HCT116 (cell line): Measurements from ENCODE around the gene ESPL1. TPM values are rescaled to one million over a fixed set of nuclear protein-coding genes. Genes with fewer than 3 reads are reported as not detected.
A peak's percentile ranks its signal among the peaks of the same experiment; 100 is the strongest.

Experiments
- ATAC-seq: fragments of 200-7000 bp; cut with Tn5 transposase; 2 replicates; pipeline ENCODE4 v1.9.1; 2020; ENCODE audit warnings: mild to moderate bottlenecking, moderate library complexity
- BruUV-seq: library from RNA; stranded (reverse); fragments of 400-500 nt; replicated peaks from 2 replicates; lab custom pipeline; 2021; lab: Mats Ljungman, UMichigan
- CTCF ChIA-PET: fragments of 300-600 bp; sonication (Branson Sonifier 250); formaldehyde crosslinking; loops from one replicate; lab custom pipeline; 2021; ENCODE audit warnings: antibody characterized with exemption; lab: Charles Lee
- POLR2A ChIA-PET: fragments of 300-600, 350-600 bp; sonication (Branson Sonifier 250); formaldehyde crosslinking; loops from one replicate; lab custom pipeline; 2021; ENCODE audit warnings: antibody characterized with exemption; lab: Charles Lee
- RAD21 ChIA-PET, 2 experiments: fragments of 300-600 bp; sonication (Branson Sonifier 250); formaldehyde crosslinking; loops; one replicate each; lab custom pipeline; 2023; ENCODE audit warnings: low total read pairs in 2 of 2; ENCODE audit not compliant: uncharacterized antibody in 2 of 2, unreplicated experiment in 2 of 2, low non-redundant PET in 1 of 2; lab: Charles Lee
- DNase-seq: peaks from one replicate; pipeline ENCODE4 v3.0.0-alpha.2; 2010; ENCODE audit warnings: low read depth, low spot score
- H2AFZ ChIP-seq: fragments of 200-600 bp; shearing (Covaris generic), sonication (generic); 2 replicates; pipeline ENCODE4 v1.6.1; 2017; ENCODE audit warnings: low read depth, mixed run types, mixed read lengths, antibody characterized with exemption, low read length; ENCODE audit not compliant: poor library complexity, severe bottlenecking
- H3K27ac ChIP-seq: 2 replicates; pipeline ENCODE4 v1.5.1; 2012; ENCODE audit warnings: low read depth, low read length
- H3K27me3 ChIP-seq: fragments of 200-600 bp; sonication (generic); 2 replicates; pipeline ENCODE4 v1.6.1; 2016; ENCODE audit warnings: mixed run types, low read length, mixed read lengths; ENCODE audit not compliant: insufficient read depth
- H3K36me3 ChIP-seq, 2 experiments: fragments of 200-500 bp in 1 of 2; fragments of 200-600 bp in 1 of 2; sonication (Bioruptor generic) in 1 of 2; sonication (generic) in 1 of 2; 2 replicates each; pipeline versions ENCODE4 v1.5.1 to v1.6.1; 2014 to 2016; ENCODE audit warnings: low read length in 2 of 2, inconsistent platforms in 1 of 2, mixed read lengths in 1 of 2, mixed run types in 1 of 2; ENCODE audit not compliant: insufficient read depth in 2 of 2, control insufficient read depth in 1 of 2
- H3K4me1 ChIP-seq, 2 experiments: fragments of 200-600 bp in 1 of 2; sonication (generic) in 1 of 2; 2 replicates each; pipeline versions ENCODE4 v1.5.1 to v1.6.1; 2012 to 2017; ENCODE audit warnings: low read length in 2 of 2, inconsistent platforms in 1 of 2, mild to moderate bottlenecking in 1 of 2, mixed read lengths in 1 of 2, mixed run types in 1 of 2, moderate library complexity in 1 of 2; ENCODE audit not compliant: insufficient read depth in 2 of 2, control insufficient read depth in 1 of 2
- H3K4me2 ChIP-seq: fragments of 200-600 bp; sonication (generic); 2 replicates; pipeline ENCODE4 v1.6.1; 2017; ENCODE audit warnings: mixed run types, low read length, mixed read lengths
- H3K4me3 ChIP-seq, 2 experiments: fragments of 200-600 bp in 1 of 2; sonication (generic) in 1 of 2; replicated peaks in 1 of 2; 2 replicates each; pipeline ENCODE4 v1.5.1; 2011 to 2016; ENCODE audit warnings: low read length in 2 of 2, control low read depth in 1 of 2, low read depth in 1 of 2, mild to moderate bottlenecking in 1 of 2, mixed read lengths in 1 of 2, mixed run types in 1 of 2
- H3K79me2 ChIP-seq: fragments of 200-600 bp; sonication (generic); 2 replicates; pipeline ENCODE4 v1.6.1; 2017; ENCODE audit warnings: mild to moderate bottlenecking, mixed run types, low read length, moderate library complexity, mixed read lengths; ENCODE audit not compliant: insufficient read depth
- H3K9ac ChIP-seq: fragments of 200-600 bp; sonication (generic); 2 replicates; pipeline ENCODE4 v1.6.1; 2016; ENCODE audit warnings: low read length, mixed read lengths
- H3K9me2 ChIP-seq: fragments of 200-600 bp; sonication (generic), shearing (Covaris generic); 2 replicates; pipeline ENCODE4 v1.6.1; 2017; ENCODE audit warnings: mixed run types, mild to moderate bottlenecking, moderate library complexity; ENCODE audit not compliant: insufficient read depth
- H3K9me3 ChIP-seq, 2 experiments: fragments of 200-500 bp in 1 of 2; fragments of 200-600 bp in 1 of 2; sonication (Bioruptor generic) in 1 of 2; sonication (generic) in 1 of 2; 2 replicates each; pipeline ENCODE4 v1.6.1; 2014 to 2017; ENCODE audit warnings: low read length in 2 of 2, mixed read lengths in 2 of 2, inconsistent platforms in 1 of 2, low read depth in 1 of 2, mild to moderate bottlenecking in 1 of 2, mixed run types in 1 of 2, moderate library complexity in 1 of 2; ENCODE audit not compliant: control insufficient read depth in 1 of 2, insufficient read depth in 1 of 2
- H4K20me1 ChIP-seq: fragments of 200-600 bp; sonication (generic), shearing (Covaris generic); 2 replicates; pipeline ENCODE4 v1.6.1; 2017; ENCODE audit warnings: mixed run types, mild to moderate bottlenecking, moderate library complexity; ENCODE audit not compliant: insufficient read depth
- ATF3 ChIP-seq: IDR thresholded peaks from 2 replicates; pipeline ENCODE4 v1.6.1; 2012
- CEBPB ChIP-seq: IDR thresholded peaks from 2 replicates; pipeline ENCODE4 v1.6.1; 2012; ENCODE audit warnings: low read depth
- CTCF ChIP-seq, 3 experiments: fragments of 200-600 bp in 1 of 3; sonication (generic) in 1 of 3; IDR thresholded peaks in 2 of 3; conservative IDR thresholded peaks in 1 of 3; 2 replicates each; pipeline ENCODE4 v1.5.1; 2012 to 2017; ENCODE audit warnings: low read depth in 2 of 3, low read length in 2 of 3, antibody characterized with exemption in 1 of 3, borderline replicate concordance in 1 of 3, control low read depth in 1 of 3, mild to moderate bottlenecking in 1 of 3, mixed read lengths in 1 of 3, mixed run types in 1 of 3, moderate library complexity in 1 of 3; ENCODE audit not compliant: insufficient read depth in 1 of 3
- EGR1 ChIP-seq: IDR thresholded peaks from 2 replicates; pipeline ENCODE4 v1.6.1; 2012; ENCODE audit warnings: low read depth
- ELF1 ChIP-seq: IDR thresholded peaks from 2 replicates; pipeline ENCODE4 v1.6.1; 2012; ENCODE audit warnings: low read depth, borderline replicate concordance
- EZH2 ChIP-seq: fragments of 200-600 bp; sonication (generic); IDR thresholded peaks from 2 replicates; pipeline ENCODE4 v1.6.1; 2017; ENCODE audit warnings: antibody characterized with exemption, mixed run types
- EZH2phosphoT487 ChIP-seq: fragments of 200-600 bp; IDR thresholded peaks from 2 replicates; pipeline ENCODE4 v1.6.1; 2018; ENCODE audit warnings: antibody characterized with exemption, borderline replicate concordance
- FOSL1 ChIP-seq: IDR thresholded peaks from 2 replicates; pipeline ENCODE4 v1.6.1; 2012; ENCODE audit warnings: low read depth
- MAX ChIP-seq: IDR thresholded peaks from 2 replicates; pipeline ENCODE4 v1.6.1; 2012
- POLR2A ChIP-seq: IDR thresholded peaks from 2 replicates; pipeline ENCODE4 v1.7.0; 2011; ENCODE audit warnings: borderline replicate concordance; ENCODE audit not compliant: insufficient read depth, insufficient read length; ENCODE audit errors: extremely low read depth
- POLR2AphosphoS5 ChIP-seq: IDR thresholded peaks from 2 replicates; pipeline ENCODE4 v1.6.1; 2011; ENCODE audit warnings: mild to moderate bottlenecking, low read depth, low read length, moderate library complexity
- SIN3A ChIP-seq: IDR thresholded peaks from 2 replicates; pipeline ENCODE4 v1.6.1; 2012; ENCODE audit warnings: low read depth
- SP1 ChIP-seq: IDR thresholded peaks from 2 replicates; pipeline ENCODE4 v1.6.1; 2012; ENCODE audit warnings: low read depth
- TCF7L2 ChIP-seq: IDR thresholded peaks from 2 replicates; pipeline ENCODE4 v1.7.0; 2011; ENCODE audit warnings: borderline replicate concordance, inconsistent platforms; ENCODE audit not compliant: insufficient read depth, insufficient read length; ENCODE audit errors: extremely low read depth
- YY1 ChIP-seq: IDR thresholded peaks from 2 replicates; pipeline ENCODE4 v1.6.1; 2011; ENCODE audit warnings: low read length, low read depth, moderate library complexity, mild to moderate bottlenecking; ENCODE audit not compliant: insufficient replicate concordance; ENCODE audit errors: extremely low read depth
- ZBTB33 ChIP-seq: IDR thresholded peaks from 2 replicates; pipeline ENCODE4 v1.6.1; 2011; ENCODE audit warnings: mild to moderate bottlenecking, low read length, moderate library complexity; ENCODE audit not compliant: insufficient replicate concordance; ENCODE audit errors: extremely low read depth
- ZFX ChIP-seq: fragments of 450-650 bp; IDR thresholded peaks from 2 replicates; pipeline ENCODE4 v1.6.1; 2017
- intact Hi-C: fragments of 100-400 bp; cut with micrococcal nuclease; formaldehyde crosslinking; loops from 2 replicates; pipeline ENCODE4 v1.10.0; 2022
- total RNA-seq: library from RNA; stranded (reverse); gene quantifications from one replicate; pipeline ENCODE4 v1.2.1, GENCODE V29; 2021; ENCODE audit not compliant: unreplicated experiment

ESPL1 gene
- total RNA-seq, 1 experiment from 2014 or later, result 50.3 TPM

GRCh38 chr12:53295070-53295890 is 27.2 kb downstream of the ESPL1 start, which contains the start of gene PFDN5 (continued):
- TF ChIP-seq POLR2AphosphoS5 (peak; percentile 89), POLR2A (peak; percentile 88), SP1 (peak; percentile 29; the same call in 1 of the 2 replicates), EZH2phosphoT487 (no peak), MAX (peak; percentile 68; the same call in 1 of the 2 replicates)

- intact Hi-C loops, result no loop called here
- Histone ChIP-seq H4K20me1 (no peaks in the 10 kb centered on the region), H3K79me2 (peaks cover 44% of the 10 kb centered on the region), H3K36me3 (peaks cover 21 to 22% of the 10 kb centered on the region in 2 experiments), H2AFZ (no peak overlapping the region), H3K4me2 (peak overlapping the region; percentile 88), H3K9me3 (no peaks in the 10 kb centered on the region), H3K9ac (peak overlapping the region; percentile 98), H3K4me3 (peak overlapping the region; percentile 88 to 100), H3K9me2 (no peaks in the 10 kb centered on the region), H3K27me3 (no peaks in the 10 kb centered on the region), H3K4me1 (peaks cover 25 to 46% of the 10 kb centered on the region in 2 experiments), H3K27ac (peak overlapping the region; percentile 74)
- CTCF ChIA-PET, result interaction anchor here (0.6 to 1.7 kb wide), 7 partner anchors 26 to 737 kb away, joined by 3 to 13 read pairs (median 4); partner anchors contain the start of gene AAAS
- ATAC-seq (peak; percentile 0; the same call in 1 of the 2 replicates), DNase-seq (no peak)
- RAD21 ChIA-PET, result no interaction called here
- TSS peak; percentile 59 for BruUV-seq
- TF ChIP-seq TCF7L2, result no peak
- TF ChIP-seq CTCF (IDR thresholded peaks at IDR 0.05 in 2 of 3, conservative IDR thresholded peaks at IDR 0.05 in 1 of 3; ENCODE audit: borderline replicate concordance in 1 of 3, insufficient read depth in 1 of 3, low read depth in 2 of 3, low read length in 2 of 3), result no peak
- no peak for TF ChIP-seq ATF3
- TF ChIP-seq EZH2, result no peak
- TF ChIP-seq EGR1, result no peak
- no peak for TF ChIP-seq ZBTB33
- no peak for TF ChIP-seq CEBPB
- no peak for TF ChIP-seq FOSL1
- no peak for TF ChIP-seq EZH2phosphoT487
- no peak for TF ChIP-seq ZFX
- TF ChIP-seq SP1, result no peak
- no peak for TF ChIP-seq SIN3A
- no peak for TF ChIP-seq POLR2AphosphoS5
- no peak for TF ChIP-seq ELF1
- no peak for TF ChIP-seq YY1
- no peak for TF ChIP-seq MAX
- POLR2A ChIA-PET, result interaction anchor here (0.9 to 2.3 kb wide), 5 partner anchors 25 to 216 kb away, joined by 3 to 13 read pairs (median 4); partner anchors contain the start of genes AAAS, CSAD, SPRYD3 and ZNF740
Measured at GRCh38 chr12:53295891-53296219, 27.8 kb downstream of the ESPL1 start.
